VCaP (cell line): Measurements from ENCODE around the gene TRPM2.

ENCODE experiments used
- H3K27ac ChIP-seq: fragments of 450-650 bp; 2 replicates; pipeline ENCODE4 v1.5.1; 2017
- TF ChIP-seq, protein P1 (sequence below): fragments of 450-650 bp; conservative IDR thresholded peaks from 2 replicates; pipeline ENCODE4 v1.5.1; 2017; ENCODE audit warnings: mild to moderate bottlenecking, moderate library complexity

TRPM2 gene

DNA sequence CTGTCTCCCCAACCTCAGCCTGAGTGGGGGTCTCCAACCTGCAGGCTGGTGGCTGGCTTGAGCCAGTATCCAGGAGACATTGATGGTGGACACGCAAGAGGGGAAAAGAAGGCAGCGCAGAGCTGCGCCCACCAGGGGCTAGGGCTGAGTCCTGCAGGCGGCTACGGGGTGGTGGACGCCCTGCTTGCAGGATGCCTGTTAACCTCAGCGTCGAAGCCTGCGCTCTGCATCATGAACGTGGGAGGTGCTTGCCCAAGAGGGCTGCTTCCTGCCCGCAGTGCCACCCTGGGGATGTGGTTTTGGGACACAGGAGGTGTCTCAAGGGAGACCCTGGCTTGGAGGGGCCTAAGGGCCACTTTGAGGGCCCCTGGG is 25.8 kb upstream of the TRPM2 start:
- TF ChIP-seq, protein P1, sequence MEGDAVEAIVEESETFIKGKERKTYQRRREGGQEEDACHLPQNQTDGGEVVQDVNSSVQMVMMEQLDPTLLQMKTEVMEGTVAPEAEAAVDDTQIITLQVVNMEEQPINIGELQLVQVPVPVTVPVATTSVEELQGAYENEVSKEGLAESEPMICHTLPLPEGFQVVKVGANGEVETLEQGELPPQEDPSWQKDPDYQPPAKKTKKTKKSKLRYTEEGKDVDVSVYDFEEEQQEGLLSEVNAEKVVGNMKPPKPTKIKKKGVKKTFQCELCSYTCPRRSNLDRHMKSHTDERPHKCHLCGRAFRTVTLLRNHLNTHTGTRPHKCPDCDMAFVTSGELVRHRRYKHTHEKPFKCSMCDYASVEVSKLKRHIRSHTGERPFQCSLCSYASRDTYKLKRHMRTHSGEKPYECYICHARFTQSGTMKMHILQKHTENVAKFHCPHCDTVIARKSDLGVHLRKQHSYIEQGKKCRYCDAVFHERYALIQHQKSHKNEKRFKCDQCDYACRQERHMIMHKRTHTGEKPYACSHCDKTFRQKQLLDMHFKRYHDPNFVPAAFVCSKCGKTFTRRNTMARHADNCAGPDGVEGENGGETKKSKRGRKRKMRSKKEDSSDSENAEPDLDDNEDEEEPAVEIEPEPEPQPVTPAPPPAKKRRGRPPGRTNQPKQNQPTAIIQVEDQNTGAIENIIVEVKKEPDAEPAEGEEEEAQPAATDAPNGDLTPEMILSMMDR: no peak

DNA sequence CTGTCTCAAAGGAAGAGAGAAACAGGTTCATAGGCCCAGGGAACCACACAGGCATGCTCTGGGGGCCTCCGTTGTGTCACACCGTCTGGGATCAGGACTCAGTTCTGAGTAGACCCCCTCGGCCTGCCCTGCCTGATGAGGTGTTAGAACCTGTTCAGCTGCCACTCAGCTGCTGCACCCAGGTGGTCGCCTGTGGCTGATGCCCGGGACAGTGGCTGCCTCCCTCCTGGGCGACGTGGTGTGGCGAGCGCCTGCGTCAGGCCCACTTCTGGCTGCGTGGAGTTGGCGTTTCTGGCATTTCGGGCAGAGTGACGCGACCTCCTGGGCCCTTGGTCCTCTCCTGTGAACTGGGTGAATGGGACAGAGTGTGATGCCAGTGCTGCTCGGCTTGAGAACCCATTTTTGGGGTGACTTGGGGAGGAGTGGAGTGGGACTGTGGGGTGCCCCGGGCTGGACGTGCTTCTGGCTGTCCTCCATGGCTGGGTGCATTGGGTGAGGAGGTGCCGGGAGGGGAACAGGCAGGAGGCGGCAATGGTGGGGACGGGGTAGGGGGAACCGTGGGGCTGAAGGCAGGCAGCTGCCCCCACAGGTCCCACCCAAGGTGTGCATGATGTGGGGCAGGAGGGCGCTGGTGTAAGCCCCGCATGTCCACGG is 25.1 kb upstream of the TRPM2 start:
- H3K27ac ChIP-seq: peak overlapping the region; percentile 41
- TF ChIP-seq, protein P1: no peak

More for the DNA sequence above, 25.8 kb upstream of the TRPM2 start:
- H3K27ac ChIP-seq: no peak overlapping the region

DNA sequence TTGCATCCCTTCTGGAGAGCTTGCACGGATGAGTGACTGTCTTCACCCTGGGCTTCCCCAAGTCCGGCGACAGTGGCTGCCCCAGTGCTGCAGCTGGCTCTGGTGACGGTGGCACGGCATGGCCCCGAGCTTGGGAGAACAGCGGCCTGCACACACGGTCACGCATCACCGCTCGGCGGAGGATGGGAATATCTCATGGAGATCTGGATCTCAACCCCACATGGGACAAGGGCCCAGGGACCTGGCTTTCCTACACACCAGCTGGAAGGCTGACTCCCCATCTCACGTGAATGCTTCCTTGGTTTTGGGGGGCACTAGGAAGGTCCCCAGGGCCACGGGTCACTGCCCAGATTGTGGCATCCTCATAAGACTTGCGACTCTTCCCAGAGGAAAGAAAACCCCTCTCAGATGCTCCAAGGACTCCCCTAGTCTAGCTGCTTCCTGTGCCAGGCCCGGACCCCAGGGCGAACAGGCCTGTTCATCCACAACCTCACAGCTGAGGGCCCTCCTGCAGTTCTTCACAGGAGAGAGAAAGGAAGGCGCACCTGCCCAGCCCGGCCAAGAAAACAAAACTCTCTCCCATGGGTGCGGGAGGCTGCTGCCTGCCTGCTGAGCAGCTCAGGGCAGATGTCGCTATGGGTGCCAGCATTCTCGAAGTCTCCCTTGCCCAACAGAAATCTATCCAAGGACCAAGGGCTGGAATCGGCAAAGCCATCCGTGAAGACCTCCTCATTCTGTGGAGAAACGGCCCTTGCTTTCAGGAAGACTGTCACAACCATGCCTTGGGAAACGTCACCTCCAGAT is 24.1 kb upstream of the TRPM2 start:
- TF ChIP-seq, protein P1: no peak
- H3K27ac ChIP-seq: peak overlapping the region; percentile 41

DNA sequence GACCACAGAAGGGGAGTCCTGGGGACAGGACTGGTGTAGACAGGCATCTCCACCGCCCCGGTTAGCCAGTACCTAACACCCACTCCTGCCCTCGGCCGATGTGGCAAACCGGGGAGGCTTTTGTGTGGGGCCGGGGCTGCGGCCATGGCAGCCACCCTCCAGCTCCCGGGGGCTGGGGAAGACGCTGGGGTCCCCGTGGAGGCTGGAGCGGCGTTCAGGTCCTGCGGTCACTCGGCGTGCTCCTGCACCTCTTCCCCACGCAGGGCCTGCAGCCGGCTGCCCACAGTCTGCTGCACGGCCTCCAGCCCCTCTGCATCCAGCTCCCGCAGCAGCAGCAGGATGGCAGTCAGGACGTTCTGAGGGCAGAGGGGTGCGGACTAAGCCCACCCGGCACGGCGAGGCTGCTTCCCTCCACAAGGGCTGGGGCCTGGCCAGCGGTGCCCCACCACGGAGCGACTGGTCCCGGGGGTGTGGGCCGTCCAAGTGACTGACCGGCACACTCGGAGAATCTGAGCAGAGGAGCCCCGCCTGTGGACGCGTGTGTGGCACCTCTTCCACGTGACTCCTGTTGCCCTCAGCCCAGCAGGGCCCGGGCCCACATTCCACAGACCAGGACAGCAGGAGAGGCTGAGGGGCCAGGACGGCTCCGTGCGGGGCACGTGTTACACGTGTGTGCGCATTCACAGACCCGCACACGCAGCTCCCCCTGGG is 23.3 kb upstream of the TRPM2 start:
- TF ChIP-seq, protein P1: no peak

DNA sequence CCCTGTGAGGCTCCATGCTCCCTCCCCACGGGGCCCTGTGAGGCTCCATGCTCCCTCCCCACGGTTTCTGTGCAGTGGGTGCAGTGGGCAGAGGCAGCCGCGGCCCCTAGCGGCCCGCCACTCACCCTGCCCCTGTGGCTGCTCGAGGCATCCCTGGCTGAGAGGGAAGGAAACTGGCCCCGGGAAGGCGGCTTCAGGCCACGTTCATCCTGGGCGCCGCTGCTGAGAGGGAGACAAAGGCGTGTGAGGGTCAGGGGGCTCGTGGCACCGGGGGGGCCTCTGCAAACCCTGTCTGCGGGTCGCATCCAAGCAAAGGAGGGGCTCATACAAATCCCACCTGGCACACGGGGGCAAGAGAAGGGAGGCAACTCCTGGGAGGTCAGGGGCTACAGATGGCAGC is 22.7 kb upstream of the TRPM2 start:
- H3K27ac ChIP-seq: no peak overlapping the region
- TF ChIP-seq, protein P1: no peak

More for the DNA sequence above, 23.3 kb upstream of the TRPM2 start:
- peak overlapping the region; percentile 41 for H3K27ac ChIP-seq

DNA sequence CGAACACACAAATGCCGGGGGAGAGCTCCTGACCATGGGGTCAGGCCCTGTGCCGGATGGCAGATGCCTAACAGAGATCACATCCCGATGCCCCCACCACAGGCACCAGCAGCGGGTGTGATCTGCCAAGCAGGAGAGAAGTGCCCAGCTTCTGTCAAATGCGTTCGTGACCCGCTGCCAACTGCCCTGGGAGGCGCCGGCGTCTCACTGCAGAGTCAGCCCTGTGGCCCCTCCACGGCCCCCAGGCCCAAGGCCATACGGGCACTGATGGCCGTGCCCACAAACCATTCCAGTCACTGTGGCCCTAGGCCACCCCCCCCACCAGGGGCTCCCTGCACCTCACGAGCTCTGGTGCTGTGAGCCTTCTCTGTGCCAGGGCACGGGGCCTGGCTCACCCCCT is 22.2 kb upstream of the TRPM2 start:
- TF ChIP-seq, protein P1: no peak
- no peak overlapping the region for H3K27ac ChIP-seq

DNA sequence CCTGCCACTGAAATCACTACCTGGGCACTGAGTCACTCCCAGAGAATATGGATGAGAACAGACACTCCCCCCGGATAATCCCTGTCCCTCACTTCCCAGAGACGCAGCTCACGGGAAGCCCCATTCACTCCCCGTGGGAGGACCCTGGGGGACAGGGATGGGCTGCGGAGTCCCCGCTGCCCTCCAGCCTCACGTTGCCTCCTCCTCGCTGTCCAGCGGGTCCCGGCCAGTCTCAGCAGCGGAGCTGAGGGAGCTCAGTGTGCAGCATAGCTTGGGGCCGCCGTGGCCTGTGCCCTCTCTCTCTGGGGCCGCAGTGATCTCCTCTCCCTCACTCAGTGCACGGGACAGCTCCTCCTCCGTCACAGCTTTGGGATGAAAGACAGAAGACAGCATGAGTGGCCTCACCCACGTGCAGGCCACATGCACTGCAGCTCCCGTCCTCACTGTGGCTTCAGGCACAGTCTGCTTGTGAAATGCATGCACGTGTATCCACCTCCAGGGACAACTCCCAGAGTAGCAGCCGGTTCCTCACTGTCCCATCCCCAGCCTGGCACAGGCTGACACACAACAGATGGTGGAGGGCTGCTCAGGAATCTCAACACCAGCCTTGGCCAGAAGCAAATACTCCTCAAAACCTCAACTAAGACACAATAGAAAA is 21.6 kb upstream of the TRPM2 start:
- H3K27ac ChIP-seq: no peak overlapping the region
- TF ChIP-seq, protein P1: no peak
